Measurements from ENCODE around the gene C13orf46.

C13orf46 gene

GRCh38 chr13:113928685-113929627 lies 44.9 kb downstream of the C13orf46 start:
- no peak for DNase-seq (ENCODE audit: low read depth, low spot score)
- Histone ChIP-seq H3K4me1 (ENCODE audit: control insufficient read depth, insufficient read depth, low read length) (no peaks in the 10 kb centered on the region; the same call in 1 of the 2 replicates), H3K27ac (ENCODE audit: low read length) (no peak overlapping the region), H3K9me3 (ENCODE audit: control insufficient read depth, insufficient read depth, low read length) (no peaks in the 10 kb centered on the region), H3K27me3 (ENCODE audit: control insufficient read depth, insufficient read depth, low read length) (no peaks in the 10 kb centered on the region), H3K4me3 (ENCODE audit: low read length) (no peak overlapping the region), H3K36me3 (ENCODE audit: control insufficient read depth, insufficient read depth, low read length) (no peaks in the 10 kb centered on the region; the same call in 1 of the 2 replicates)
- WGBS (ENCODE audit: insufficient coverage, insufficient read length), result no CpG with 5 or more reads among the region's 26 CpGs

GRCh38 chr13:113927661-113928581 lies 46.0 kb downstream of the C13orf46 start:
- Histone ChIP-seq H3K36me3 (ENCODE audit: control insufficient read depth, insufficient read depth, low read length) (no peaks in the 10 kb centered on the region; the same call in 1 of the 2 replicates), H3K9me3 (ENCODE audit: control insufficient read depth, insufficient read depth, low read length) (no peaks in the 10 kb centered on the region), H3K4me3 (ENCODE audit: low read length) (no peak overlapping the region), H3K27ac (ENCODE audit: low read length) (no peak overlapping the region), H3K4me1 (ENCODE audit: control insufficient read depth, insufficient read depth, low read length) (no peaks in the 10 kb centered on the region; the same call in 1 of the 2 replicates), H3K27me3 (ENCODE audit: control insufficient read depth, insufficient read depth, low read length) (no peaks in the 10 kb centered on the region)
- no peak for DNase-seq (ENCODE audit: low read depth, low spot score)
- no CpG with 5 or more reads among the region's 36 CpGs for WGBS (ENCODE audit: insufficient coverage, insufficient read length)

- no peaks in the 10 kb centered on the region; the same call in 1 of the 2 replicates for H3K36me3 ChIP-seq (ENCODE audit: control insufficient read depth, insufficient read depth, low read length)
- no peak overlapping the region for H3K4me3 ChIP-seq (ENCODE audit: low read length)
- DNase-seq (ENCODE audit: low read depth, low spot score), result no peak
- H3K4me1 ChIP-seq (ENCODE audit: control insufficient read depth, insufficient read depth, low read length), result no peaks in the 10 kb centered on the region; the same call in 1 of the 2 replicates
- WGBS (ENCODE audit: insufficient coverage, insufficient read length), result no CpG with 5 or more reads among the region's 12 CpGs
- no peaks in the 10 kb centered on the region for H3K9me3 ChIP-seq (ENCODE audit: control insufficient read depth, insufficient read depth, low read length)
- H3K27ac ChIP-seq (ENCODE audit: low read length), result no peak overlapping the region
- no peaks in the 10 kb centered on the region for H3K27me3 ChIP-seq (ENCODE audit: control insufficient read depth, insufficient read depth, low read length)
Observed at GRCh38 chr13:113926951-113927660, 46.8 kb downstream of the C13orf46 start.

- Histone ChIP-seq H3K27me3 (ENCODE audit: control insufficient read depth, insufficient read depth, low read length) (no peaks in the 10 kb centered on the region), H3K4me1 (ENCODE audit: control insufficient read depth, insufficient read depth, low read length) (no peaks in the 10 kb centered on the region; the same call in 1 of the 2 replicates), H3K4me3 (ENCODE audit: low read length) (no peak overlapping the region), H3K9me3 (ENCODE audit: control insufficient read depth, insufficient read depth, low read length) (no peaks in the 10 kb centered on the region), H3K36me3 (ENCODE audit: control insufficient read depth, insufficient read depth, low read length) (no peaks in the 10 kb centered on the region; the same call in 1 of the 2 replicates), H3K27ac (ENCODE audit: low read length) (no peak overlapping the region)
- DNase-seq (ENCODE audit: low read depth, low spot score), result no peak
- WGBS (ENCODE audit: insufficient coverage, insufficient read length), result no CpG with 5 or more reads among the region's 16 CpGs
Observed at GRCh38 chr13:113926301-113926761, 47.5 kb downstream of the C13orf46 start.

DNA sequence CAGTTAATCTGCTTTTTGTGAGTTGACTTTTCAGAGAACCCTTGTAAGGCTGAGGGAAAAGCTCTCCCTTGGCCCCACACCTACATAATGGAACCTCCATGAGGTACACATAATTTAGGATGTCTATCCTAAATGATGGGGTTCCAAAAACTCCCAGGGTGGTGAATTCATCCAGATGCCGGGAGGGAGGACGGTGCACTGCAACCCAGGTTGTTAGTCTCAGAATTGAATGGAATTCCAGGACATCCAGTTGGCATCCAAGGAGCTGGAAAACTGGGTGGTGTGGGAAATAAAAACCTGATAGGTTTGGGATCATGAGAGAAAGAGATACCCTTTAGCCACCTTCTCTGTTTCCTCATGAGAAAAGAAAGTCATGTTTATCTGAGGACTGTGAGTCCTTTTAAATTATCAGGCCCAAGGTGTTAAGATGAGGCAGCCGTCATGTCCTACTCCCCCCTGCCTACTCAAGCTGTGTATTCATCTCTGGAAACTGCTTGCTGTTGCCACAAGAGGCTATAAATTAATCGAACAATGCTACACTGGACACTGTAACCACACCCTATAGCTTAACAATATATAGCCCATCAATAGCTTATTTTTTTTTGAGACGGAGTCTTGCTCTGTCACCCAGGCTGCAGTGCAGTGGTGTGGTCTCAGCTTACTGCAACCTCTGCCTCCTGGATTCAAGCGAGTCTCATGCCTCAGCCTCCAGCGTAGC lies 49.5 kb downstream of the C13orf46 start:
- no peak overlapping the region for H3K4me3 ChIP-seq (ENCODE audit: low read length)
- no CpG with 5 or more reads among the region's 7 CpGs for WGBS (ENCODE audit: insufficient coverage, insufficient read length)
- H3K27me3 ChIP-seq (ENCODE audit: control insufficient read depth, insufficient read depth, low read length), result no peaks in the 10 kb centered on the region
- H3K36me3 ChIP-seq (ENCODE audit: control insufficient read depth, insufficient read depth, low read length), result no peaks in the 10 kb centered on the region; the same call in 1 of the 2 replicates
- no peak for DNase-seq (ENCODE audit: low read depth, low spot score)
- no peak overlapping the region for H3K27ac ChIP-seq (ENCODE audit: low read length)
- no peaks in the 10 kb centered on the region for H3K9me3 ChIP-seq (ENCODE audit: control insufficient read depth, insufficient read depth, low read length)
- no peaks in the 10 kb centered on the region; the same call in 1 of the 2 replicates for H3K4me1 ChIP-seq (ENCODE audit: control insufficient read depth, insufficient read depth, low read length)

GRCh38 chr13:113923376-113924063 lies 50.4 kb downstream of the C13orf46 start:
- no CpG with 5 or more reads among the region's 8 CpGs for WGBS (ENCODE audit: insufficient coverage, insufficient read length)
- Histone ChIP-seq H3K27me3 (ENCODE audit: control insufficient read depth, insufficient read depth, low read length) (no peaks in the 10 kb centered on the region), H3K9me3 (ENCODE audit: control insufficient read depth, insufficient read depth, low read length) (no peaks in the 10 kb centered on the region), H3K4me3 (ENCODE audit: low read length) (no peak overlapping the region), H3K27ac (ENCODE audit: low read length) (no peak overlapping the region), H3K36me3 (ENCODE audit: control insufficient read depth, insufficient read depth, low read length) (no peaks in the 10 kb centered on the region; the same call in 1 of the 2 replicates), H3K4me1 (ENCODE audit: control insufficient read depth, insufficient read depth, low read length) (no peaks in the 10 kb centered on the region; the same call in 1 of the 2 replicates)
- no peak for DNase-seq (ENCODE audit: low read depth, low spot score)

DNA sequence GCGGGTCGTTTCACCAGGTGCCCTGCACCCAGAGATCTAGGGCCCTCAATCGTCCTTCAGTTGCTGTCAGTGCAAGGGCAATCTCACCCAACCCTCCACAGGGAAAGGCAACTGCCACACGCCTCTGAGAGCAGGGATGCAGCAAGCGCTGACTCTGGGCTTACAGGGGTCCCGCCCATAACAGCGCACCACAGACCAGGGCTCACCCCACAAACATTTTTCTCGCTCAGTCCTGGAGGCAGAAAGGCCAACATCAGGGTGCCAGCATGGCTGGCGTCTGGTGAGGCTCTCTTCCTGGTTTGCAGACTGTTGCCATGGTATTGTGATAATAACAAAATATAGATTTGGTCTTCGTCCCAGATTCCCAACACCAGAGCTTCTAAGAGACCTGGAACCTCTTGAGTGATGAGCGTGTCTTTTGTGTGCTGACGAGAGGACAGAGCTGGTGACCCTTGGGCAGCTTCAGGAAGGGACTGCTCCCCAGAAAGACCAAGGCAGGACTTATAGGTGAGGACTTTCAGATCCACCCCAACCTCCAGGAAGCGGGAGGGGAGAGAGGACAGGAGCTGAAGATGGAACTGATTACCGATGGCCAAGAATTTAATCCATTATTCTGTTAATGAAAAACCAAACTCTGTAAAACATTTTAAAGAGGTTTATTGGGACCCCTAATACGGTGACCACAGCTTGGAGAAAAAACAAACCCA lies 51.3 kb downstream of the C13orf46 start:
- no peak for DNase-seq (ENCODE audit: low read depth, low spot score)
- no CpG with 5 or more reads among the region's 15 CpGs for WGBS (ENCODE audit: insufficient coverage, insufficient read length)
- H3K27ac ChIP-seq (ENCODE audit: low read length), result no peak overlapping the region

GRCh38 chr13:113921763-113922162 lies 52.1 kb downstream of the C13orf46 start:
- no peak for DNase-seq (ENCODE audit: low read depth, low spot score)
- Histone ChIP-seq H3K36me3 (ENCODE audit: control insufficient read depth, insufficient read depth, low read length) (no peaks in the 10 kb centered on the region; the same call in 1 of the 2 replicates), H3K4me1 (ENCODE audit: control insufficient read depth, insufficient read depth, low read length) (no peaks in the 10 kb centered on the region; the same call in 1 of the 2 replicates), H3K9me3 (ENCODE audit: control insufficient read depth, insufficient read depth, low read length) (no peaks in the 10 kb centered on the region), H3K4me3 (ENCODE audit: low read length) (no peak overlapping the region), H3K27me3 (ENCODE audit: control insufficient read depth, insufficient read depth, low read length) (no peaks in the 10 kb centered on the region), H3K27ac (ENCODE audit: low read length) (no peak overlapping the region)
- no CpG with 5 or more reads among the region's 1 CpG for WGBS (ENCODE audit: insufficient coverage, insufficient read length)

More for the DNA sequence above, 51.3 kb downstream of the C13orf46 start:
- Histone ChIP-seq H3K27me3 (ENCODE audit: control insufficient read depth, insufficient read depth, low read length) (no peaks in the 10 kb centered on the region), H3K4me3 (ENCODE audit: low read length) (no peak overlapping the region), H3K9me3 (ENCODE audit: control insufficient read depth, insufficient read depth, low read length) (no peaks in the 10 kb centered on the region), H3K4me1 (ENCODE audit: control insufficient read depth, insufficient read depth, low read length) (no peaks in the 10 kb centered on the region; the same call in 1 of the 2 replicates), H3K36me3 (ENCODE audit: control insufficient read depth, insufficient read depth, low read length) (no peaks in the 10 kb centered on the region; the same call in 1 of the 2 replicates)

Measured in iPS DF 6.9 (cell line).